WI38 (cell line): ENCODE measurements around the gene CIPC.

Source experiments
- H3K4me3 ChIP-seq: 2 replicates; pipeline ENCODE4 v1.5.1; 2011; ENCODE audit warnings: low read depth, mild to moderate bottlenecking, control low read depth, low read length
- CTCF ChIP-seq: IDR thresholded peaks from 2 replicates; pipeline ENCODE4 v1.5.1; 2012; ENCODE audit warnings: low read depth, mild to moderate bottlenecking, control low read depth, low read length

The CIPC gene

GRCh38 chr14:77074969-77075368 is 23.1 kb upstream of the CIPC start:
- TF ChIP-seq CTCF, result no peak
- no peak overlapping the region for H3K4me3 ChIP-seq

- TF ChIP-seq CTCF, result no peak
- H3K4me3 ChIP-seq, result 0 out of 2 replicates have a peak overlapping the region, but pooled peaks have one; percentile 2
Measured at GRCh38 chr14:77076113-77076631, 21.9 kb upstream of the CIPC start.

- no peak for TF ChIP-seq CTCF
- H3K4me3 ChIP-seq, result no peak overlapping the region
Measured at GRCh38 chr14:77077040-77077439, 21.0 kb upstream of the CIPC start.

DNA sequence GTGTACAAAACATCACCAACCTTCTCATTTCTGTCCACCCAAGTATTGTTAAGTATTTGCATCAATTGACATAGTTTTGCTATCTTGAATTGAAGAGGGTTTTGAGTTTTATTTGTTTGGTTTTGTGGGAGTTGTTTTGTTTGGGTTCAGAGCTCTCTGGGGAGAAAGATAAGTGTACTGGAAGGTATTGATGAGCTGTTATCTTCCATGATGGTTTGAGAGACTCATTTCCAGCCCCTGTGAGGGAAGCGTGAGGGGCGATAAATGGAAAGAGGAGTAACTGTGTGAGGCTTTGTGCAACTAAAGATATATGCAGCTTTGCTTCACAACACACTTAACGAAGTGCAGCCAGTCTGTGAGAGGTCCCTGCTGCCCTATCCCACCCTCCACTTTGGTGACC is 15.7 kb upstream of the CIPC start:
- no peak for TF ChIP-seq CTCF
- no peak overlapping the region for H3K4me3 ChIP-seq

- no peak for TF ChIP-seq CTCF
- no peak overlapping the region for H3K4me3 ChIP-seq
Measured at GRCh38 chr14:77083082-77083481, 15.0 kb upstream of the CIPC start.

DNA sequence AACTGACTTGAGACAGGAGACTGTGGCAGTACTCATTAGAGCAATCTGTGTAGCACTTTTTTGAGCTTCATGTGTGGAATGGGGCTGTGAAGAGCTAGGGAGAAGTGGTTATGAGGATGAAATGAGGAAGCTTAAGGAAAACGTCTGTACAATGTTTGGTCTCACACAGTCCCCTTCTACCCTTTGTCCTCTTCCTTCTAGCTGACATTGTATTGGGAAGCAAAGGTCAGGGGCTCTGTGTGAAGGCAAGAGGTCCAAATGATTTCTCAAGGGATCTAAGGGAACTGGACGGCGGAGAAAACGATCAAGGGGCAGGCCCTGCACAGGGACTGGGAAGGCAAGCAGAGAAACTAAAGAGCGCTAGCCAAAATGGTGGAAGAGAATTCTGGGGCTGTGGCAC is 13.1 kb upstream of the CIPC start:
- no peak for TF ChIP-seq CTCF
- no peak overlapping the region for H3K4me3 ChIP-seq

DNA sequence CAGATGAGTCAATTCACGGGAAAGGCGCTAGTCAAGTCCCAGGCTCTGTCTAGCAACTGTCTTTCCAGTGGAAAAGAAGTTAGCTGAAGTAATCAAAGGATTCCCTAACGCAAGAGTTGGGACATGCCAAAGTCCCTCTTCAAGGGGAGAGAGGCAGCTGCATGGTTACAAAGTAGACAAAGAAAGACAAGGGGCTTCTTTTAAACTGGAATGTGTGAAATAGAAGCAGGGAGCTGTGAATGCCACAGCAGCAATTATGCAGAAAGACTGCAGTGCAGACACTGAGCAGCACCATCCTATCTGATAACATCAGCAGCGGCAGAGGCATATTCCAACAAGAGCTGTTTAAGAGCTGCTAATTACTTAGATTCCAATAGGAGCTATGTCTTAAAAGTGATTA is 12.5 kb upstream of the CIPC start:
- TF ChIP-seq CTCF, result no peak

More for the DNA sequence above, 12.5 kb upstream of the CIPC start:
- no peak overlapping the region for H3K4me3 ChIP-seq
